ENCODE measurements around the gene DFFA. TPM values are rescaled to one million over a fixed set of nuclear protein-coding genes. Genes with fewer than 3 reads are reported as not detected.
A peak's percentile ranks its signal among the peaks of the same experiment; 100 is the strongest.

Gene DFFA
- total RNA-seq, 4 donors from 2014 or later = 17.9 to 32.5 (median 26.0) TPM

GRCh38 chr1:10434590-10434989, 37.7 kb downstream of the DFFA start:
- H3K4me3 ChIP-seq = no peak overlapping the region
- 89% methylated on average over 5 of the region's 5 CpGs for WGBS
- no peak for DNase-seq (ENCODE audit: extremely low spot score)
- intact Hi-C loops (cut with DNase I) = loop anchor here (5.0 kb wide), 1 partner anchor 433 kb away; no protein-coding TSS in a partner anchor
- H3K9me3 ChIP-seq = no peaks in the 10 kb centered on the region
- peaks cover 8 to 21% (median 15%) of the 10 kb centered on the region in 4 donors for H3K4me1 ChIP-seq
- no peak overlapping the region for H3K27ac ChIP-seq (replicated peaks in 1 of 4)
- H3K27me3 ChIP-seq = no peaks in the 10 kb centered on the region
- no peak for TF ChIP-seq POLR2AphosphoS5 (IDR thresholded peaks at IDR 0.05)
- H3K36me3 ChIP-seq = peaks cover 1 to 7% (median 4%) of the 10 kb centered on the region in 4 donors

- Histone ChIP-seq H3K4me1 (peaks cover 8 to 22% (median 17%) of the 10 kb centered on the region in 4 donors), H3K36me3 (peaks cover 0 to 7% (median 1%) of the 10 kb centered on the region in 4 donors), H3K4me3 (no peak overlapping the region), H3K27me3 (no peaks in the 10 kb centered on the region), H3K9me3 (no peaks in the 10 kb centered on the region), H3K27ac (replicated peaks in 1 of 4) (no peak overlapping the region)
- WGBS = 91% methylated on average over 11 of the region's 11 CpGs
- intact Hi-C loops (cut with DNase I) = loop anchor here (5.0 kb wide), 1 partner anchor 434 kb away; no protein-coding TSS in a partner anchor
- DNase-seq (ENCODE audit: extremely low spot score) = no peak
- no peak for TF ChIP-seq EP300 (IDR thresholded peaks at IDR 0.05)
- no peak for TF ChIP-seq CTCF (IDR thresholded peaks at IDR 0.05)
- no peak for TF ChIP-seq POLR2A (IDR thresholded peaks at IDR 0.05; ENCODE audit: low read depth)
- no peak for TF ChIP-seq POLR2AphosphoS5 (IDR thresholded peaks at IDR 0.05)
Measured at GRCh38 chr1:10433790-10434189, 38.5 kb downstream of the DFFA start.

- no peak overlapping the region for H3K27ac ChIP-seq (replicated peaks in 1 of 4)
- peaks cover 0 to 7% (median 1%) of the 10 kb centered on the region in 4 donors for H3K36me3 ChIP-seq
- no peaks in the 10 kb centered on the region for H3K9me3 ChIP-seq
- no peak for DNase-seq (ENCODE audit: extremely low spot score)
- H3K27me3 ChIP-seq = no peaks in the 10 kb centered on the region
- 72% methylated on average over 8 of the region's 14 CpGs for WGBS
- no peak for TF ChIP-seq POLR2A (IDR thresholded peaks at IDR 0.05; ENCODE audit: low read depth)
- TF ChIP-seq POLR2AphosphoS5 (IDR thresholded peaks at IDR 0.05) = no peak
- no peak for TF ChIP-seq CTCF (IDR thresholded peaks at IDR 0.05)
- TF ChIP-seq EP300 (IDR thresholded peaks at IDR 0.05) = no peak
- intact Hi-C loops (cut with DNase I) = loop anchor here (5.0 kb wide), 1 partner anchor 434 kb away; no protein-coding TSS in a partner anchor
- H3K4me1 ChIP-seq = peaks cover 8 to 27% (median 18%) of the 10 kb centered on the region in 4 donors
- H3K4me3 ChIP-seq = no peak overlapping the region
Measured at GRCh38 chr1:10432910-10433700, 39.2 kb downstream of the DFFA start.

- H3K27ac ChIP-seq (replicated peaks in 1 of 4) = peak overlapping the region; percentile 67 to 83 (median 79)
- H3K4me3 ChIP-seq = peak overlapping the region; percentile 70 to 83 (median 77)
- TF ChIP-seq POLR2AphosphoS5 (IDR thresholded peaks at IDR 0.05) = no peak
- no peak for TF ChIP-seq EP300 (IDR thresholded peaks at IDR 0.05)
- TF ChIP-seq POLR2A (IDR thresholded peaks at IDR 0.05; ENCODE audit: low read depth) = no peak
- no peak for TF ChIP-seq CTCF (IDR thresholded peaks at IDR 0.05)
- no peak for DNase-seq (ENCODE audit: extremely low spot score)
- no peaks in the 10 kb centered on the region for H3K9me3 ChIP-seq
- peaks cover 8 to 30% (median 20%) of the 10 kb centered on the region in 4 donors for H3K4me1 ChIP-seq
- peaks cover 0 to 7% (median 0%) of the 10 kb centered on the region in 4 donors for H3K36me3 ChIP-seq
- WGBS = 21% methylated on average over 30 of the region's 30 CpGs
- no peaks in the 10 kb centered on the region for H3K27me3 ChIP-seq
- intact Hi-C loops (cut with DNase I) = loop anchor here (2.0 to 5.0 kb wide), 2 partner anchors 64 to 436 kb away; no protein-coding TSS in a partner anchor
Measured at GRCh38 chr1:10431070-10431730, 41.1 kb downstream of the DFFA start.
